KBM-7 (cell line): ENCODE results near the gene STUB1.

Experiments
- DNase-seq: peaks from one replicate; pipeline ENCODE4 v3.0.0-alpha.2; 2015
- in situ Hi-C: fragments of 300-500 bp; cut with MboI; formaldehyde crosslinking; loops from 2 replicates; pipeline ENCODE4 v1.14.3; 2020; ENCODE audit warnings: low sequenced_read_pairs, low pct_unique_long_range_greater_than_20kb, mixed read lengths

Gene STUB1

GRCh38 chr16:675884-676564 lies 4.2 kb upstream of the STUB1 start:
- DNase-seq = no peak
- in situ Hi-C loops = no loop called here

- in situ Hi-C loops = no loop called here
- no peak for DNase-seq
Measured at GRCh38 chr16:676565-676902, 3.7 kb upstream of the STUB1 start.

GRCh38 chr16:676913-677312 lies 3.3 kb upstream of the STUB1 start:
- in situ Hi-C loops = no loop called here
- no peak for DNase-seq

DNA sequence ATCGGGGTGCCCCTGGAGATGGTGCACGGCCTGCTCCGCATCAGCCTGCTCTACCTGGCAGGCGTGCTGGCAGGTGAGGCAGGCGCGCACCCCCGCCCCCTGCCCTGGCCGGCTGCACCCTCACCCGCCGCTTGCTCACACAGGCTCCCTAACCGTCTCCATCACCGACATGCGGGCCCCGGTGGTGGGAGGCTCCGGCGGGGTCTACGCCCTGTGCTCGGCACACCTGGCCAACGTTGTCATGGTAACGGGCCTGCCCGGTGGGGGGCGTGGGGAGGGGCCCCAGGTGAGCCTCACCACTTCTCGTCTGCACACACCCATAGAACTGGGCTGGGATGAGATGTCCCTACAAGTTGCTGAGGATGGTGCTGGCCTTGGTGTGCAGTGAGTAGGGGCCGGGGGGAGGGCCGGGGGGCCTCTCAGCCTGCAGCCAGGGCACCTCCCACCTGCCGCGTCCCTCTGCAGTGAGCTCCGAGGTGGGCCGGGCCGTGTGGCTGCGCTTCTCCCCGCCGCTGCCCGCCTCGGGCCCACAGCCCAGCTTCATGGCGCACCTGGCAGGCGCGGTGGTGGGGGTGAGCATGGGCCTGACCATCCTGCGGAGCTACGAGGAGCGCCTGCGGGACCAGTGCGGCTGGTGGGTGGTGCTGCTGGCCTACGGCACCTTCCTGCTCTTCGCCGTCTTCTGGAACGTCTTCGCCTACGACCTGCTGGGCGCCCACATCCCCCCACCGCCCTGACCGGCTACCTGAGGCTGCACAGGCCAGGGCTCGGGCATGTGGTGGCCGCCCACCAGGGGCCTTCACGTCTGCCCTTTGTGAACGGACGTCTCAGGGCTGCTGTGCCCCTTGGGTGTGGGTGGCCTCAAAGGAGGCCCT lies 2.7 kb upstream of the STUB1 start:
- DNase-seq = no peak
- in situ Hi-C loops = no loop called here

- DNase-seq = no peak
- in situ Hi-C loops = no loop called here
Measured at GRCh38 chr16:678209-678857, 1.9 kb upstream of the STUB1 start.

DNA sequence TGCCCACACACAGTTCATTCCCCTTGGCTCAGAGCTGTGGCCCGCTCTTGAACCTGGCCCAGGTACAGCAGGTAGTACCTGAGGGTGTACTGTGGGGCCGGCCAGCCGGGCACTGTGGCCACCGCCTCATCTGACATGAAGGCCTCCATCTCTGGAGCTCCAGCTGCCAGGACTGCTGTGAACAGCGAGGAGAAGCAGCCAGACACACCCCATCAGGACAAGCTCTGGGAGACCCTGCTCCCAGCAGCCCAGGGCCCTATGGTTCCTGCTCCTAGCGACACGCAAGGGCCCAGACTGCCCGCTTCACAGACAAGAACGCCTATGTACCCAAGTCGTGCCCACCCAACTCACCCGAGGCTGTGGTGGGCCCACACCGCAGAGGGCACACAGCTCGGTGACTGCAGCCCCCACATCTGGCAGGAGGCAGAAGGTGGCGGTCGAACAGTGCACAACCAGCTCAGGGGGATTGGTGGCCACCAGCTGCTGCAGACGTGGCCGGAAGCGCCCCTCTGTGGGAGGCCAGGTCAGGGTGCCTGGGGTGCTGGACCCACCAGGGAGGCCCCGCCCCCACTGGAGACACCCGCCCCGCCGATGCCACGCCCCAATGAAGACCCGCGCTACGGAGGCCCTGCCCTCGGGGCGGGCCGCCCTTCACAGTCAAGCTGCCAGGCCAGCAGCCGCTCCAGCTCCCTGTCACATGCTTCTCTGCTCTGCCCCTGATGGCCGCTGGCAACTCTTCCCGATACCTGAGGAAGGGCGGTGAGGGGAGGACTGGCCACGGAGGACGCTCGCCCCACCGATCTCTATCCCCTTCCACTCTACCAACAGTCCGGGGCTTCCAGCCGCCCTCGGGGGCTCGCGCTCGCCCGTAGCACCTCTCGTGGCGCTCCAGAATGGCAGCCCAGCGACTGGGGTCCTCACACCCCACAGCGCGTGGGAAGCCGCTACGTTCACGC lies 1.1 kb upstream of the STUB1 start:
- peak; percentile 55 for DNase-seq
- in situ Hi-C loops = no loop called here

- in situ Hi-C loops = no loop called here
- no peak for DNase-seq
Measured at GRCh38 chr16:680625-680945, 375 bp downstream of the STUB1 start.

GRCh38 chr16:680967-681745 lies 946 bp downstream of the STUB1 start:
- in situ Hi-C loops = no loop called here
- DNase-seq = peak; percentile 49

DNA sequence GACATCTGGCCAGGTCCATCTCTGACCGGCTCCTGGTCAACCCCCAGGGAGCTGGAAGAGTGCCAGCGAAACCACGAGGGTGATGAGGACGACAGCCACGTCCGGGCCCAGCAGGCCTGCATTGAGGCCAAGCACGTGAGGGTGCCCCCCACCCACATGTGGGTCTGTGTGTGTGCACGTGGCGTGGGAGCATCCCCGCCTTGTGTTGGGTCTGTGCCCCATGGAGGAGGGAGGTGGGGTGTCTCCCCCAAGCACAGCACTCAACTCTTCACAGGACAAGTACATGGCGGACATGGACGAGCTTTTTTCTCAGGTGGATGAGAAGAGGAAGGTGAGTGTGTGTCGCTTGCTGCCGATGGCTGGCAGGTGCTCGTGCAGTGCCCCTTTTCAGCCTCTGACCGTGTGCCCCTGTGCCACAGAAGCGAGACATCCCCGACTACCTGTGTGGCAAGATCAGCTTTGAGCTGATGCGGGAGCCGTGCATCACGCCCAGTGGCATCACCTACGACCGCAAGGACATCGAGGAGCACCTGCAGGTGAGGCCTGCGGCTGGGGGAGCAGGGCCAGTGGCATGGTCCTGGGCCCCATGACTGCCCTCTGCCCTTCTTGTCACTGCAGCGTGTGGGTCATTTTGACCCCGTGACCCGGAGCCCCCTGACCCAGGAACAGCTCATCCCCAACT lies 1.7 kb downstream of the STUB1 start:
- in situ Hi-C loops = no loop called here

DNA sequence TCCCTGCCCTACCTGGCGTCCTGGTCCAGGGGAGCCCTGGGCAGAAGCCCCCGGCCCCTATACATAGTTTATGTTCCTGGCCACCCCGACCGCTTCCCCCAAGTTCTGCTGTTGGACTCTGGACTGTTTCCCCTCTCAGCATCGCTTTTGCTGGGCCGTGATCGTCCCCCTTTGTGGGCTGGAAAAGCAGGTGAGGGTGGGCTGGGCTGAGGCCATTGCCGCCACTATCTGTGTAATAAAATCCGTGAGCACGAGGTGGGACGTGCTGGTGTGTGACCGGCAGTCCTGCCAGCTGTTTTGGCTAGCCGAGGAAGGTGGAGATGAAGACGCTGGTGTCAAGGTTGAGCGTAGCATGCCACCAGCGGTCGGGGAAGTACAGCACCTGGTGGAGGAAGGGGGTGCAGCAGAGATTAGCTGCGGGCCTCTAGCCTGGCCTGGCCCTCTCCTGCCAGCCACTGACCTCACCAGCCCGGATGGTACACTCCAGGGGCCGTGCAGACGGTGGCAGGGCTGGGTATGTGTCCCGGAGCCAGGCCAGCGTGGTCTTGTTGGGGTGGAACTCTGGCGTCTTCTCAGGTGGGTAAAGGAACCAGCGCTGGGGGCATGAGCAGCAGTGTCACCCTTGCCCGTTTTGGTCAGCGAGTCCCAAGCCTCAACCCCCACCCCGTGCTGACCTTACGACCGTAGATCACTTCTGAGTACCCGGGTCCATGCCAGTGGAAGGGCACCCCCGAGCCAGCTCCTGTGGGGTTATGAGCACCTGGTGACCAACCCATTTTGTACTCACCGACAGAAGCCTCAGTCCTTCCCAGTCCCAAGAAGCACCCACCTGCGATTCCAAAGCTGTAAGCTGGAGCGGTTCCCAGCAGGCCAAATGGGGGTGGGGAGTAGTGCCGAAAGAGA lies 2.5 kb downstream of the STUB1 start:
- in situ Hi-C loops = no loop called here
- DNase-seq = no peak

More for the DNA sequence above, 1.7 kb downstream of the STUB1 start:
- DNase-seq = no peak

DNA sequence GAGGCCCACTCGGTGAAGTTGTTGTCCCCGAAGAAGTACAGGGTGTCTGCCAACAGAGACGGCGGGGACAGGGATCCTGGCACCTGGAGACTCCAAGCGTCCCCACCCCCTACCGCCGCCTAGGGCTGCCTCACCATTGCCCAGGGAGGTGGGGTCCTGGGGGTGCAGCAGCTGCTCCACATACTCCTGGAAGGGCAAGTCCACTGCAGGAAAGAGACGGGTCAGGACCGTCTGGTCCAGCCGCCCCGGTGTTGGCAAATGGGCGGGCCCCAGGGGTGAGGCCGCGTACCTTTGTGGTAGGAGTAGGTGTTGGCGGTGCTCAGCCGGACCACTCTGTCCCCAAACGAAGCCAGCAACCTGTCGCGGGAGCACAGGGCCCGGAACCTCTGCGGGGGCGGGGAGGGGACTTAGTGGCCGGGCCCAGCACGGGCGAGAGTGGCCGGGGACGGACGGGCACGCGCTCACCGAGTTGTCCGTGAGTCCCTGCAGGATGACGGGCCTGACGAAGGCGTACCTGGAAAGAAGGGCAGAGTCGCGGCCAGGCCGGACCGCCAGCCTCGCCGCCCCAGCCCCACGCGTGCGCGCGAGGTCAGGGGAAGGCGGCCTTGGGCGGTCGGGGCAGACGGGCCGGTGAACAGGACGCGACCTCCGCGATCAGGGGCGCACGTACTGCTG lies 3.3 kb downstream of the STUB1 start:
- no peak for DNase-seq
- in situ Hi-C loops = no loop called here

DNA sequence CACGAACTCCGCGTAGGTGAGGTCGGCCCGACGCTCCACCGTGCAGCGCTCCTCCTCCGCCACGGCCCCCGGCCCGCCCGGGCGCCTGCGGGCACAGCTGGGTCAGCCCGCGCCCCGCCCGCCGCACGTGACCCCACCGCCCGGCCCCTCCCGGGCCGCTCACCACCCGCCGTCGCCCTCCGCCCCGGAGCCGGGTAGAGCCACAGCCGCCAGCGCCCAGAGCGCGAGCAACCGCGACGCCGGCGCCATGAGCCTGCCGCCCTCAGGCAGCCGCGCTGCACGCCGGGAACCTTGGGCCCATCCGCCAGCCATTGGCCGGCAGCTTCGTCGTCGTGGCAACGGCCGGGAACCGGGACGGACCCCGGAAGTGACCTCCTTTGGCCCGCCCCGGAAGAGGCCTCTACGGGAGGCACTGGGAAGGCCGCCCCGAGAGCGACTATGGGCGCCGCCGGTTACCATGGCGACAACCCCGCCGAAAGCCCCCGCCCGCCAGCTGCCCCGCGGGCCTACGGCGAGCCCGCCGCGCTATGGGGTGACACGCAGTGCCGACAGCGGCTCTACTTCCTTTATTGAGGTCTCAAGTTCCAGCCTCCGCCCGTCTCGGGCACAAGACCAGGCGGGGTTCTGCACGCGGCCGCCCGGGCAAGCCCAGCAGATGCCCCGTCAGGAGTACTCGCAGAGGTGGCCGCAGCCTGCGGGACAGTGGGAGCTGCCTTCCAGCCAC lies 4.0 kb downstream of the STUB1 start, which contains the start of gene JMJD8:
Gene JMJD8 (minus strand): TSS at position 264 of the 724 bp plus-strand sequence. CDS start 15 bp downstream, at position 249.
- peak; percentile 96 for DNase-seq
- in situ Hi-C loops = no loop called here

DNA sequence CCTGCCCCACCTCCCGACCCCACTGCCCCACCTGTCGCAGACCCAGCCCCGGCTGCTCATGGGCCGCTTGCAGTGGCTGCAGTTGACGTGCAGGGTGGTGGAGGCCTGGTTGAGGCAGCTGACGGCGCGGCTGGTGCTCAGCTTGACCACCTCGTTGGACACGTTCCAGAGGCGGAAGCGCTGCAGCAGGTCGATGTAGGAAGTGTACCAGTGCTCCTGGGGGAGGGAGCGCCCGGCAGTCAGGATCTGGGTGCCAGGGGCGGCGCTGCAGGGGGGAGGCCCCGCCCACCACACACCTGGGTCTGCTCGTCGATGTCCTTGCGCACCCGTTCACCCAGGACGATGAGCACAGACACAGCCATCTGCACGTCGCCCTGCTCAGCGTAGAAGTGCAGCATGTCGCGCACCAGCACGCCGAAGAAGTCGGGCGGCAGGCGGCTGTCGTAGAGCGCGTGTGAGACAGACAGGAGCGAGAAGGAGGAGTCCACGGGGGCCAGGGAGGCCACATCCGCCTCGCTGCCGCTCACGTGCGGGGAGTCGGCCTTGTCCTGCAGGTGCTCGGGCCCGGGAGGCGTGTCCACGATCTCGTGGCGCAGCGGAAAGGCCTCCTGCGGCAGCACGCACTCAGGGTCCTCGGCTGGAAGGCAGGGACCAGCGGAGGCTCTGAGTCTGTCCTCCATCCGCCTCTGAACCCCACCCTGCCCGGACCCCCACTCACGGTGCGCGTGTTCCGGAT lies 4.9 kb downstream of the STUB1 start:
- in situ Hi-C loops = no loop called here
- DNase-seq = no peak

DNA sequence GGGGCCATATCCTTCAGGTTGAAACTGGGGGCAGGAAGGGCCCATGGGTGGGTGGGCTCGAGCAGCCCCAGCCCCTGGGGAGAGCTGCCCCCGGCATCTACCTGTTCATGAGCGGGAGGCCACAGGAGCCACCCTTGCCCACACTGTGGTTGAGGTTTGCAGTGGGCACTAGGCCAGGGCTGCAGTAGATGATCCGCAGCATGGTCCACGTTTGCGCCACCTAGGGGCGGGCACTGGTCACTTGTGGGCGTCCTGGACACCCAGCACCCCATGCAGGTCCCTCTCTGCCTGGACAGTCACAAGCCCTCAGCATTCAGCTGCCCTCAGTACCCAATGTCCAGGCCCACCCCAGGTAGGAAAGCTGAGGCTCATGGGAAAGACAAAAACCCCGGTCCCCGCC lies 5.8 kb downstream of the STUB1 start:
- no peak for DNase-seq
- in situ Hi-C loops = no loop called here
